ENCODE results near the gene CBFA2T3. TPM values are rescaled to one million over a fixed set of nuclear protein-coding genes. Genes with fewer than 3 reads are reported as not detected.
"Not testable (repeated sequence)": the region's sequence is repeated elsewhere in the genome, so short reads cannot be mapped to it uniquely, and the experiment has no call there.

Gene CBFA2T3
- total RNA-seq, 1 donor from 2014 or later: 2.4 TPM

GRCh38 chr16:89009343-89010209 lies 32.6 kb upstream of the CBFA2T3 start:
- Histone ChIP-seq H4K20me1 (ENCODE audit: insufficient read depth, low read length) (no peaks in the 10 kb centered on the region), H3K79me2 (ENCODE audit: insufficient read depth, low read length) (no peaks in the 10 kb centered on the region), H3K4me2 (ENCODE audit: low read length) (no peak overlapping the region), H3K9ac (ENCODE audit: low read length) (no peak overlapping the region), H3K4me3 (ENCODE audit: insufficient read depth, low read depth, low read length) (no peak overlapping the region), H3K9me3 (ENCODE audit: insufficient read depth, low read depth, low read length) (no peaks in the 10 kb centered on the region), H3K27me3 (ENCODE audit: insufficient read depth, low read length) (no peaks in the 10 kb centered on the region), H3K36me3 (ENCODE audit: insufficient read depth, low read length) (no peaks in the 10 kb centered on the region), H3K4me1 (ENCODE audit: insufficient read depth, low read length) (no peaks in the 10 kb centered on the region), H3K27ac (ENCODE audit: low read depth, low read length) (no peak overlapping the region), H2AFZ (ENCODE audit: low read depth, low read length) (no peak overlapping the region)
- FAIRE-seq (no peak), DNase-seq (ENCODE audit: low read depth) (no peak)
- H3K9me3 Mint-ChIP-seq (ENCODE audit: unreplicated experiment): peaks cover 12% of the 10 kb centered on the region
- H3K4me1 Mint-ChIP-seq (ENCODE audit: low read depth, unreplicated experiment): no peaks in the 10 kb centered on the region
- peaks cover 41% of the 10 kb centered on the region for H3K27me3 Mint-ChIP-seq (ENCODE audit: low read depth, unreplicated experiment)
- H3K4me3 Mint-ChIP-seq (ENCODE audit: unreplicated experiment): no peak overlapping the region
- no peaks in the 10 kb centered on the region for H3K36me3 Mint-ChIP-seq (ENCODE audit: low read depth, unreplicated experiment)
- no peak overlapping the region for H3K27ac Mint-ChIP-seq (ENCODE audit: unreplicated experiment)
- TF ChIP-seq, protein P1, sequence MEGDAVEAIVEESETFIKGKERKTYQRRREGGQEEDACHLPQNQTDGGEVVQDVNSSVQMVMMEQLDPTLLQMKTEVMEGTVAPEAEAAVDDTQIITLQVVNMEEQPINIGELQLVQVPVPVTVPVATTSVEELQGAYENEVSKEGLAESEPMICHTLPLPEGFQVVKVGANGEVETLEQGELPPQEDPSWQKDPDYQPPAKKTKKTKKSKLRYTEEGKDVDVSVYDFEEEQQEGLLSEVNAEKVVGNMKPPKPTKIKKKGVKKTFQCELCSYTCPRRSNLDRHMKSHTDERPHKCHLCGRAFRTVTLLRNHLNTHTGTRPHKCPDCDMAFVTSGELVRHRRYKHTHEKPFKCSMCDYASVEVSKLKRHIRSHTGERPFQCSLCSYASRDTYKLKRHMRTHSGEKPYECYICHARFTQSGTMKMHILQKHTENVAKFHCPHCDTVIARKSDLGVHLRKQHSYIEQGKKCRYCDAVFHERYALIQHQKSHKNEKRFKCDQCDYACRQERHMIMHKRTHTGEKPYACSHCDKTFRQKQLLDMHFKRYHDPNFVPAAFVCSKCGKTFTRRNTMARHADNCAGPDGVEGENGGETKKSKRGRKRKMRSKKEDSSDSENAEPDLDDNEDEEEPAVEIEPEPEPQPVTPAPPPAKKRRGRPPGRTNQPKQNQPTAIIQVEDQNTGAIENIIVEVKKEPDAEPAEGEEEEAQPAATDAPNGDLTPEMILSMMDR (IDR thresholded peaks at IDR 0.05; ENCODE audit: insufficient read depth, low read depth, low read length): no peak
- TF ChIP-seq EZH2 (IDR thresholded peaks at IDR 0.05; ENCODE audit: insufficient read depth, low read length): no peak

- not testable (repeated sequence) for H3K79me2 ChIP-seq (ENCODE audit: insufficient read depth, low read length); H3K9me3 ChIP-seq (ENCODE audit: insufficient read depth, low read depth, low read length); H3K36me3 Mint-ChIP-seq (ENCODE audit: low read depth, unreplicated experiment); H3K4me1 Mint-ChIP-seq (ENCODE audit: low read depth, unreplicated experiment); FAIRE-seq; H3K9me3 Mint-ChIP-seq (ENCODE audit: unreplicated experiment); H3K4me3 ChIP-seq (ENCODE audit: insufficient read depth, low read depth, low read length); H3K27ac ChIP-seq (ENCODE audit: low read depth, low read length); H3K4me2 ChIP-seq (ENCODE audit: low read length); H3K4me1 ChIP-seq (ENCODE audit: insufficient read depth, low read length); H2AFZ ChIP-seq (ENCODE audit: low read depth, low read length); H3K27me3 ChIP-seq (ENCODE audit: insufficient read depth, low read length); H3K36me3 ChIP-seq (ENCODE audit: insufficient read depth, low read length); H4K20me1 ChIP-seq (ENCODE audit: insufficient read depth, low read length); H3K9ac ChIP-seq (ENCODE audit: low read length); DNase-seq (ENCODE audit: low read depth); H3K27ac Mint-ChIP-seq (ENCODE audit: unreplicated experiment); H3K4me3 Mint-ChIP-seq (ENCODE audit: unreplicated experiment)
- H3K27me3 Mint-ChIP-seq (ENCODE audit: low read depth, unreplicated experiment): peaks cover 42% of the 10 kb centered on the region
Measured at GRCh38 chr16:89008796-89009195, 31.8 kb upstream of the CBFA2T3 start.

GRCh38 chr16:89007371-89008249 lies 30.6 kb upstream of the CBFA2T3 start:
- no peak overlapping the region for H3K4me3 ChIP-seq (ENCODE audit: insufficient read depth, low read depth, low read length)
- no peak for TF ChIP-seq EZH2 (IDR thresholded peaks at IDR 0.05; ENCODE audit: insufficient read depth, low read length)
- TF ChIP-seq, protein P1 (IDR thresholded peaks at IDR 0.05; ENCODE audit: insufficient read depth, low read depth, low read length): no peak
- no peak overlapping the region for H2AFZ ChIP-seq (ENCODE audit: low read depth, low read length)
- H4K20me1 ChIP-seq (ENCODE audit: insufficient read depth, low read length): no peaks in the 10 kb centered on the region
- H3K9me3 Mint-ChIP-seq (ENCODE audit: unreplicated experiment): peaks cover 4% of the 10 kb centered on the region
- H3K9ac ChIP-seq (ENCODE audit: low read length): no peak overlapping the region
- no peaks in the 10 kb centered on the region for H3K36me3 Mint-ChIP-seq (ENCODE audit: low read depth, unreplicated experiment)
- DNase-seq (ENCODE audit: low read depth) (no peak), FAIRE-seq (no peak)
- no peaks in the 10 kb centered on the region for H3K36me3 ChIP-seq (ENCODE audit: insufficient read depth, low read length)
- no peak overlapping the region for H3K27ac ChIP-seq (ENCODE audit: low read depth, low read length)
- H3K4me2 ChIP-seq (ENCODE audit: low read length): no peak overlapping the region
- H3K27me3 Mint-ChIP-seq (ENCODE audit: low read depth, unreplicated experiment): peaks cover 36% of the 10 kb centered on the region
- no peaks in the 10 kb centered on the region for H3K79me2 ChIP-seq (ENCODE audit: insufficient read depth, low read length)
- H3K9me3 ChIP-seq (ENCODE audit: insufficient read depth, low read depth, low read length): no peaks in the 10 kb centered on the region
- no peaks in the 10 kb centered on the region for H3K27me3 ChIP-seq (ENCODE audit: insufficient read depth, low read length)
- H3K4me1 ChIP-seq (ENCODE audit: insufficient read depth, low read length): no peaks in the 10 kb centered on the region
- no peak overlapping the region for H3K27ac Mint-ChIP-seq (ENCODE audit: unreplicated experiment)
- no peaks in the 10 kb centered on the region for H3K4me1 Mint-ChIP-seq (ENCODE audit: low read depth, unreplicated experiment)
- H3K4me3 Mint-ChIP-seq (ENCODE audit: unreplicated experiment): no peak overlapping the region

Data from astrocyte (in vitro differentiated cells and primary cell).